Measurements from ENCODE around the gene SLC39A9. TPM values are rescaled to one million over a fixed set of nuclear protein-coding genes. Genes with fewer than 3 reads are reported as not detected.
"Not testable (repeated sequence)": the region's sequence is repeated elsewhere in the genome, so short reads cannot be mapped to it uniquely, and the experiment has no call there.

Gene SLC39A9
- total RNA-seq, 2 experiments from 2014 or later, result 40.7 to 50.5 TPM

GRCh38 chr14:69475194-69475818 is 76.8 kb downstream of the SLC39A9 start:
- no peak for DNase-seq
- H3K27ac Mint-ChIP-seq, result no peak overlapping the region
- CTCF ChIA-PET, result interaction anchor here (0.7 to 1.5 kb wide), 9 partner anchors 9 to 346 kb away, joined by 3 to 5 read pairs (median 4); partner anchors contain the start of gene CCDC177
- peaks cover 11% of the 10 kb centered on the region for H3K27me3 Mint-ChIP-seq
- H3K4me3 Mint-ChIP-seq, result no peak overlapping the region
- H3K36me3 Mint-ChIP-seq, result no peaks in the 10 kb centered on the region
- peaks cover 10% of the 10 kb centered on the region for H3K4me1 Mint-ChIP-seq
- no peaks in the 10 kb centered on the region for H3K9me3 Mint-ChIP-seq (ENCODE audit: low read depth)
- ATAC-seq, result no peak

DNA sequence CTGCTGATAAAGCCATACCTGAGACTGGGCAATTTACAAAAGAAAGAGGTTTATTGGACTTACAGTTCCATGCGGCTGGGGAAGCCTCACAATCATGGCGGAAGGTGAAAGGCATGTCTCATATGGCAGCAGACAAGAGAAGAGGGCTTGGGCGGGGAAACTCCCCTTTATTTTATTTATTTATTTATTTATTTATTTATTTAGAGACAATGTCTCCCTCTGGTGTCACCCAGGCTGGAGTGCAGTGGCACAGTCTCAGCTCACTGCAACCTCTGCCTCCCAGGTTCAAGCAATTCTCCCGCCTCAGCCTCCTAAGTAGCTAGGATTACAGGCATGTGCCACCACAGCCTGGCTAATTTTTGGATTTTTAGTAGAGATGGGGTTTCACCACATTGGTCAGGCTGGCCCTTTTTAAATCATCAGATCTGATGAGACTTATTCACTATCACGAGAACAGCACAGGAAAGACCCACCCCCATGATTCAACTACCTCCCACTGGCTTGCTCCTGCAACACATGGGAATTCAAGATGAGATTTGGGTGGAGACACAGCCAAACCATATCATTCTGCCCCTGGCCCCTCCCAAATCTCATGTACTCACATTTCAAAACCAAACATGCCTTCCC is 78.4 kb downstream of the SLC39A9 start:
- peaks cover 15% of the 10 kb centered on the region for H3K27me3 Mint-ChIP-seq
- not testable (repeated sequence) for H3K27ac Mint-ChIP-seq; H3K4me3 Mint-ChIP-seq; DNase-seq; ATAC-seq; H3K36me3 Mint-ChIP-seq; H3K4me1 Mint-ChIP-seq; H3K9me3 Mint-ChIP-seq (ENCODE audit: low read depth)
- CTCF ChIA-PET, result interaction anchor here (0.7 kb wide), 1 partner anchor 12 kb away, joined by 3 read pairs; no protein-coding TSS in a partner anchor

DNA sequence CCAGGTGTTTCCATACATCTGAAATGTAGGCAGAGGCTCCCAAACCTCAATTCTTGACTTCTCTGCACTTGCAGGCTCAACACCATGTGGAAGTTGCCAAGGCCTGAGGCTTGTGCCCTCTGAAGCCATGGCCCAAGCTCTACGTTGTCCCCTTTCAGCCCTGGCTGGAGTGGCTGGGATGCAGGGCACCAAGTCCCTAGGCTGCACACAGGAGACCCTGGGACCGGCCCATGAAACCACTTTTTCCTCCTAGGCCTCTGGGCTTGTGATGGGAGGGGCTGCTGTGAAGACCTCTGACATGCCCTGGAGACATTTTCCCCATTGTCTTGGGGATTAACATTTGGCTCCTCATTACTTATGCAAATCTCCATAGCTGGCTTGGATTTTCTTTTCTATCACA is 79.6 kb downstream of the SLC39A9 start:
- CTCF ChIA-PET; H3K4me1 Mint-ChIP-seq; H3K27ac Mint-ChIP-seq; ATAC-seq; H3K36me3 Mint-ChIP-seq; H3K9me3 Mint-ChIP-seq (ENCODE audit: low read depth); H3K4me3 Mint-ChIP-seq; DNase-seq: not testable (repeated sequence)
- H3K27me3 Mint-ChIP-seq, result peaks cover 26% of the 10 kb centered on the region

DNA sequence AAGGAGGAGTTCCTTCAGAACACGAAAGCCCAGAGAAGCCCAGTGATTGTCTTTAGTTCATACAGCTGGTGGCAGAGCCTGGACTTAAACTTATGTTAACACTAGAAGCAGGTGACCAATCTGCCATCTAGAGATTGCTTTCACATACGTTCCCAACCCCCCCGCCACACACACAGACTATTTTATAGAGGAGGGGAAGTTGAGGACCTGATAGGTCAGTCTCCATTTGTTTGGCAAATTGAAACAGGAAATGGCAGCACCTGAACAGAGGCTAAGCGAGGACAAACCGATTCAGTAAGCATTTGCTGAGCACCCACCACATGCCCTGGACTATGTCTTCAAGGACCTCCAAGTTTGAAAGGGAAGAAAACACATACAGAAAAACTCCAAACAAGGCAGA is 81.2 kb downstream of the SLC39A9 start:
- Mint-ChIP-seq H3K9me3 (ENCODE audit: low read depth) (no peaks in the 10 kb centered on the region), H3K4me3 (no peak overlapping the region), H3K36me3 (no peaks in the 10 kb centered on the region), H3K27me3 (peaks cover 28% of the 10 kb centered on the region), H3K4me1 (peaks cover 7% of the 10 kb centered on the region), H3K27ac (no peak overlapping the region)
- CTCF ChIA-PET, result interaction anchor here (1.4 kb wide), 1 partner anchor 9 kb away, joined by 4 read pairs; no protein-coding TSS in a partner anchor
- DNase-seq, result no peak
- ATAC-seq, result no peak

- H3K27ac Mint-ChIP-seq, result no peak overlapping the region
- CTCF ChIA-PET, result interaction anchor here (1.4 kb wide), 1 partner anchor 8 kb away, joined by 4 read pairs; no protein-coding TSS in a partner anchor
- peaks cover 7% of the 10 kb centered on the region for H3K4me1 Mint-ChIP-seq
- no peaks in the 10 kb centered on the region for H3K9me3 Mint-ChIP-seq (ENCODE audit: low read depth)
- H3K4me3 Mint-ChIP-seq, result no peak overlapping the region
- ATAC-seq, result no peak
- H3K27me3 Mint-ChIP-seq, result peaks cover 32% of the 10 kb centered on the region
- DNase-seq, result no peak
- no peaks in the 10 kb centered on the region for H3K36me3 Mint-ChIP-seq
Measured at GRCh38 chr14:69480136-69480535, 81.6 kb downstream of the SLC39A9 start.

DNA sequence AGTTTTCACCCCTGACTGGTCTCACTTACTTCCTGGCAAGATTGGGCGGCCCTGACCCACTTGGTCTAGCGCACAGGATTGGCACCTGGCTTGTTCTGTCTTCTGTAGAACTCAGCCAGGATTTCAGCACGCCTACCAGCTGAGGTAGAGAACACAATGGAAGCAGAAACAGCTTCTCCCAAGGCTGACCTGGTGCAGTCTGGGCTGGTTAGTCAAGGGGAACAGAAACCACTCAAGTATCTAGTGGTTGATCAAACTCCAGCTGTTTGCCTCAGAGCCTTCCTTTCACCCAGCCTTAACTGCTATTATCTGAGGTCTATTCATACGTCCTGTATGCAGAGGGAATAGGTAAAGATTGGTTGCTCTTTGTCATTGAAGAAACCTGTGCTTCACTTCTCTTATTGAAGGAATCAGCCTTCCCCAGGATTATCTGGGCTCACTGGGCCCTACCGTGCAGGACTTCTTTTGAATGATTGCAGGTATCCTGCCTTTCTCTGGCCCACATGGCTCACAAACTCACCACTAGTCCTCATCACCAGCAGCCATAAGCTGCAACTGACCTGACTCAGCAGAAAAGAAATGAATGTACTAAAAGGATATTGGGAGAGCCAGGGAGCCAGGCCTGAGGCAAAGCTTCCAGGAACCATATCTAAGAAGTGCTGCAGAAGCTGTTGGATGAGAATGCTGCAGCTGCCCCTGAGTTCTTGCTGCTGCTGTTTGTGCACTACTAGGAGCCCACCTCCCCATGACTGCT is 83.5 kb downstream of the SLC39A9 start:
- CTCF ChIA-PET, result interaction anchor here (1.6 to 2.0 kb wide), 2 partner anchors 22 to 239 kb away, joined by 5 to 9 read pairs; no protein-coding TSS in a partner anchor
- H3K4me1 Mint-ChIP-seq, result peaks cover 7% of the 10 kb centered on the region
- no peaks in the 10 kb centered on the region for H3K36me3 Mint-ChIP-seq
- H3K9me3 Mint-ChIP-seq (ENCODE audit: low read depth), result no peaks in the 10 kb centered on the region
- no peak for DNase-seq
- no peak overlapping the region for H3K4me3 Mint-ChIP-seq
- no peak for ATAC-seq
- H3K27me3 Mint-ChIP-seq, result peaks cover 50% of the 10 kb centered on the region
- no peak overlapping the region for H3K27ac Mint-ChIP-seq

DNA sequence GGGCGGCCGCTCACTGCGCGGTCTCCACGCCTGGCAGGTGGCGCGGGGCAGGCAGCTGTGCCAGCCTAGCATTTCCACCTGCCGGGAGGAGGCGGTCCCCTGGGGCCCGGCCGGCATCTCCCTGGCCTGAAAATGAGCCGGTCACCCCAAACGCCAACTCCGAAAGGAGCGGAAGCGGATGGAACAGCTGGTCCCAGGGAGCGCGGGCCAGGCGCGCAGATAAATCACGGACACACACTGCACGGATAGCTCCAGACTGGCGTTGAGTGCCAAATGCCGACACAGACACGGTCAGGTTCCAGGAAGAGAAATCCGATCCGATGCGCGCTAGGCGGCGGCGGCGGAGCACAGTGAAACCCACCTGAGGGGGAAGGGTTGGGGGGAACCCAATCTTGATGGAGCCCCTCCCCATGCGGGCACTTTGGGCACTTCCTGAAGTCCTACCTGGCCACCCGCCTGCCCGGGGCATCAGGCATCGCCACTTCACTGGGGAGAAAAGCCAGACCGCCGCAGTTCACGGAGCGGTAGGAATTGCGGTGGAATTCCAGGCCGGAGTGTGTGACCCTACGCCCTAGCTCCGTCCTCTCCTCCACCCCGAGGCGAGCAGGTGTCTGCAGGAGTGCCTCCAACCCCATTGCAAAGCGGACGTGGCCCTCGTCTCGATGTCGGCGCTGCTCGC is 85.4 kb downstream of the SLC39A9 start:
- no peaks in the 10 kb centered on the region for H3K9me3 Mint-ChIP-seq (ENCODE audit: low read depth)
- CTCF ChIA-PET, result no interaction called here
- H3K4me1 Mint-ChIP-seq, result peaks cover 7% of the 10 kb centered on the region
- no peak overlapping the region for H3K4me3 Mint-ChIP-seq
- H3K36me3 Mint-ChIP-seq, result no peaks in the 10 kb centered on the region
- ATAC-seq, result no peak
- H3K27ac Mint-ChIP-seq, result no peak overlapping the region
- H3K27me3 Mint-ChIP-seq, result peaks cover 56% of the 10 kb centered on the region
- no peak for DNase-seq

DNA sequence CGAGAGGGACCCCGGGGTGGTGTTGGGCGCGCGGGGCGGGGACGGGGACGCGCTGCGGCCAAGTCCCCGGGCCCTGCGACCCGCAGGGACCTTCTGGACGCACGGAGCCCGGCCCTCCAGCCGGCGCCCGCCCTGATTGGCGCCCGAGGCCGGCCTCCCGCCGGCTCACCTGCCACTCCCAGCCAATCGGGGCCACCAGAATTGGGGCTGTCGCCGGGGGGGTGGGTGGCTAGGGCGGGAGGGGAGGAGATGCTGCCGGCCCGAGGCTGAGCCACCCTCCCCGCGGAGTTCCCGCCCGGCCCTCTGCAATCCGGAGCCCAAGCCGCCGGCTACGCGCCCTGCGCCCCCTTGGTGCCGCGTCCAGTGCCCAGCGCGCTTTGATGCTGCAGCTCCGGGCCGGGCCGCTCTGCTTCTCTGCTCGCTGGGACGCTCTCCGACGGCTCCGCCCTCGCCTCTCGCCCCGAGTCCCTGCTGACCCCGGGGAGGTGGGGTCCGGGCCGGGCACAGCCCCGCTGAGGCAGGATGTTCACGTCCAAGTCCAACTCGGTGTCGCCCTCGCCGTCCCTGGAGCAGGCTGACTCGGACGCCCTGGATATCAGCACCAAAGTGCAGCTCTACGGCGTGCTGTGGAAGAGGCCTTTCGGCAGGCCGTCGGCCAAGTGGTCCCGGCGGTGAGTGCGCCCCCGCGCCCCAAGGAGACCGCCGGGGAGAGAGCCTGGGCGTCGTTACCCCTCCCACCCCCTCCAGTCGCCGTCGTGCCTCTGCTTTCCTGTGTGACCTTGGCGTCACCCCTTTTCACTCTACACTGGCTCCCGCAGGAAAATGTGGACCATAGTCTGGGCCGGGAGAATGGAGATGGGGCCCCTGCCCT is 86.2 kb downstream of the SLC39A9 start, which contains the start of gene PLEKHD1:
TSS of gene PLEKHD1 (plus strand) at position 285 of the 871 bp plus-strand sequence. CDS start at position 523, 238 bp downstream.
- no peak for DNase-seq
- no peak for ATAC-seq
- Mint-ChIP-seq H3K4me1 (peaks cover 7% of the 10 kb centered on the region), H3K36me3 (no peaks in the 10 kb centered on the region), H3K27me3 (peaks cover 56% of the 10 kb centered on the region), H3K9me3 (ENCODE audit: low read depth) (no peaks in the 10 kb centered on the region), H3K4me3 (no peak within 1 kb of the TSS), H3K27ac (no peak within 1 kb of the TSS)
- CTCF ChIA-PET, result no interaction called here

DNA sequence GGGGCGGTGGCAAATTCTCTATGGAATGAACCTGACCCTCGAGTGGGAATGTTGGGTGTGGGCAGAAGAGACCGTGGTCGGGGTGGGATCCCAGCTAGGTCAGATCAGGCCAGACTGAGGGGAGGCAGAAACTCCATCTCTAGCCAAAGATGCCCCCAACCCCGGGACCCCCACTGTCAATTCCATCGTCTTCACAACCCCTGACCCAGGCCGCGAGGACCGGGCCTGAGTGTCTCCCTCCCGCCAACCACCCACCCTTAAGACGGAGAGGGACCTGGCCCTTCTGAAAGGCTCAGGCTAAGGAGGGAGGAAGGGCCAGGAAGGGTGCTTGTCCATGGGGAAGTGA is 86.8 kb downstream of the SLC39A9 start:
- ATAC-seq, result no peak
- no peak overlapping the region for H3K27ac Mint-ChIP-seq
- H3K27me3 Mint-ChIP-seq, result peaks cover 53% of the 10 kb centered on the region
- no peak for DNase-seq
- CTCF ChIA-PET, result no interaction called here
- no peak overlapping the region for H3K4me3 Mint-ChIP-seq
- no peaks in the 10 kb centered on the region for H3K36me3 Mint-ChIP-seq
- H3K9me3 Mint-ChIP-seq (ENCODE audit: low read depth), result no peaks in the 10 kb centered on the region
- peaks cover 7% of the 10 kb centered on the region for H3K4me1 Mint-ChIP-seq

GRCh38 chr14:69485701-69486100 is 87.2 kb downstream of the SLC39A9 start:
- Mint-ChIP-seq H3K27me3 (peaks cover 53% of the 10 kb centered on the region), H3K4me1 (peaks cover 7% of the 10 kb centered on the region), H3K36me3 (no peaks in the 10 kb centered on the region), H3K4me3 (no peak overlapping the region), H3K27ac (no peak overlapping the region), H3K9me3 (ENCODE audit: low read depth) (no peaks in the 10 kb centered on the region)
- ATAC-seq (no peak), DNase-seq (no peak)
- CTCF ChIA-PET, result no interaction called here

DNA sequence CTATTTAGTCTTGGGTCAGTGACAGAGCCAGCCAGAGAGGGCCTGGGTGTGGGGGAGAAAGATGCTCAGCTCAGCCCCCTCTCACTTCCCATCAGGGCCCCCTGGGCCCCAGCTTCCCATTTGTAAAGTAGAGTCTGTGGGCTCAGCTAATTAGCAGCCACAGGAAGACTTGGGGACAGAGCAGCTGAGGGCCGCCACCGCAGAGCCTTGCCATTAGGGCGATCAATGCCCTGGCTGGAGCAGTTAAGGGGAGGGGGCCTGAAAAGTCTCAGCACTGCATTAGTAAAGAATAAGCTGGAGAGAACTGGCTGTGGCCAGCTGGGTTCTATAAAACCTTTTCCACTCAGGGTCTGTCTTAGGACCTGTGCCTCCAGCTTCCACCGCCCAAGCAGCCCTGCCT is 88.7 kb downstream of the SLC39A9 start:
- Mint-ChIP-seq H3K9me3 (ENCODE audit: low read depth) (no peaks in the 10 kb centered on the region), H3K27me3 (peaks cover 46% of the 10 kb centered on the region), H3K36me3 (no peaks in the 10 kb centered on the region), H3K27ac (no peak overlapping the region), H3K4me3 (no peak overlapping the region), H3K4me1 (peaks cover 4% of the 10 kb centered on the region)
- CTCF ChIA-PET, result interaction anchor here (0.7 to 1.3 kb wide), 2 partner anchors 88 to 91 kb away, joined by 3 to 4 read pairs; partner anchors contain the start of gene SLC39A9
- ATAC-seq, result no peak
- DNase-seq, result no peak

GRCh38 chr14:69487771-69488170 is 89.3 kb downstream of the SLC39A9 start:
- H3K4me1 Mint-ChIP-seq, result peaks cover 2% of the 10 kb centered on the region
- ATAC-seq, result no peak
- peaks cover 41% of the 10 kb centered on the region for H3K27me3 Mint-ChIP-seq
- H3K4me3 Mint-ChIP-seq, result no peak overlapping the region
- H3K36me3 Mint-ChIP-seq, result no peaks in the 10 kb centered on the region
- CTCF ChIA-PET, result interaction anchor here (0.6 to 1.5 kb wide), 2 partner anchors 8 to 13 kb away, joined by 3 to 4 read pairs; no protein-coding TSS in a partner anchor
- H3K27ac Mint-ChIP-seq, result no peak overlapping the region
- no peak for DNase-seq
- H3K9me3 Mint-ChIP-seq (ENCODE audit: low read depth), result no peaks in the 10 kb centered on the region
